Endothelial cell of umbilical vein (primary cell): ENCODE data around the gene APP. TPM values are rescaled to one million over a fixed set of nuclear protein-coding genes. Genes with fewer than 3 reads are reported as not detected.
A peak's percentile ranks its signal among the peaks of the same experiment; 100 is the strongest.

ENCODE experiments used
- BruUV-seq: library from RNA; stranded (reverse); fragments of 400-500 nt; replicated peaks from 2 replicates; lab custom pipeline; 2021; lab: Mats Ljungman, UMichigan
- CTCF ChIA-PET: fragments of 300-600, 350-600 bp; sonication (Branson Sonifier 250); formaldehyde crosslinking; loops from one replicate; lab custom pipeline; 2021; ENCODE audit warnings: antibody characterized with exemption, inconsistent platforms; lab: Charles Lee
- POLR2A ChIA-PET: fragments of 300-600, 350-600 bp; sonication (Branson Sonifier 250); formaldehyde crosslinking; loops from one replicate; lab custom pipeline; 2021; ENCODE audit warnings: antibody characterized with exemption, inconsistent platforms; lab: Charles Lee
- DNase-seq: peaks from one replicate; pipeline ENCODE4 v3.0.0-alpha.2; 2011; ENCODE audit warnings: low read depth, low spot score
- FAIRE-seq: peaks from 2 replicates; lab custom pipeline; 2011; peaks lifted over from hg19 to GRCh38; lab: Jason Lieb, UNC
- H2AFZ ChIP-seq: 2 replicates; pipeline ENCODE4 v1.6.0; 2012; ENCODE audit warnings: low read depth, low read length, control low read depth, inconsistent platforms
- H3K27ac ChIP-seq: 2 replicates; pipeline ENCODE4 v1.5.1; 2011; ENCODE audit warnings: low read depth, mild to moderate bottlenecking, control low read depth, low read length, moderate library complexity; ENCODE audit not compliant: insufficient read depth
- H3K27me3 ChIP-seq, 2 experiments: 2 replicates each; pipeline versions ENCODE4 v1.6.0 to v1.6.1; 2011; ENCODE audit warnings: low read length in 2 of 2, mixed read lengths in 1 of 2; ENCODE audit not compliant: control insufficient read depth in 2 of 2, insufficient read depth in 2 of 2
- H3K36me3 ChIP-seq, 2 experiments: 2 replicates in 1 of 2; 3 replicates in 1 of 2; pipeline ENCODE4 v1.5.1; 2011; ENCODE audit warnings: low read length in 2 of 2, mild to moderate bottlenecking in 1 of 2, moderate library complexity in 1 of 2; ENCODE audit not compliant: control insufficient read depth in 2 of 2, insufficient read depth in 2 of 2; ENCODE audit errors: extremely low read depth in 1 of 2
- H3K4me1 ChIP-seq: 3 replicates; pipeline ENCODE4 v1.5.1; 2011; ENCODE audit warnings: mild to moderate bottlenecking, low read length; ENCODE audit not compliant: control insufficient read depth, insufficient read depth; ENCODE audit errors: extremely low read depth
- H3K4me2 ChIP-seq: 2 replicates; pipeline ENCODE4 v1.6.1; 2011; ENCODE audit warnings: low read length, control low read depth, mixed read lengths; ENCODE audit not compliant: insufficient read depth
- H3K4me3 ChIP-seq, 3 experiments: fragments of 200-600 bp in 1 of 3; sonication (generic), shearing (Covaris generic) in 1 of 3; replicated peaks in 1 of 3; 2 replicates each; pipeline ENCODE4 v1.5.1; 2011 to 2016; ENCODE audit warnings: control low read depth in 3 of 3, low read length in 3 of 3, mild to moderate bottlenecking in 2 of 3, inconsistent platforms in 1 of 3, low read depth in 1 of 3, moderate library complexity in 1 of 3; ENCODE audit not compliant: insufficient read depth in 1 of 3
- H3K79me2 ChIP-seq: 2 replicates; pipeline ENCODE4 v1.6.0; 2012; ENCODE audit warnings: low read length, inconsistent platforms; ENCODE audit not compliant: control insufficient read depth, insufficient read depth
- H3K9ac ChIP-seq: replicated peaks from 2 replicates; pipeline ENCODE3; 2011; ENCODE audit warnings: low read length, control low read depth; ENCODE audit not compliant: insufficient read depth; ENCODE audit errors: extremely low read depth
- H3K9me1 ChIP-seq: replicated peaks from 3 replicates; pipeline ENCODE4 v1.6.0; 2011; ENCODE audit warnings: mild to moderate bottlenecking, low read length; ENCODE audit not compliant: control insufficient read depth, insufficient read depth; ENCODE audit errors: extremely low read depth
- H3K9me3 ChIP-seq: replicated peaks from 2 replicates; pipeline ENCODE4 v1.5.1; 2012; ENCODE audit warnings: low read length, inconsistent platforms; ENCODE audit not compliant: control insufficient read depth, insufficient read depth
- H4K20me1 ChIP-seq: replicated peaks from 2 replicates; pipeline ENCODE3; 2011; ENCODE audit warnings: mild to moderate bottlenecking, low read length; ENCODE audit not compliant: control insufficient read depth, insufficient read depth; ENCODE audit errors: extremely low read depth
- GATA2 ChIP-seq: IDR thresholded peaks from 2 replicates; pipeline ENCODE4 v1.7.0; 2011; ENCODE audit warnings: low read depth, mild to moderate bottlenecking, moderate library complexity, mixed read lengths, low read length; ENCODE audit not compliant: insufficient read length, insufficient read depth
- JUN ChIP-seq: IDR thresholded peaks from 2 replicates; pipeline ENCODE4 v1.6.1; 2011; ENCODE audit warnings: borderline replicate concordance, low read depth; ENCODE audit not compliant: insufficient read length, insufficient read depth
- MYC ChIP-seq: IDR thresholded peaks from one replicate; pipeline ENCODE4 v1.6.1; 2011; ENCODE audit warnings: mild to moderate bottlenecking, low read depth, low read length
- POLR2AphosphoS5 ChIP-seq: IDR thresholded peaks from 2 replicates; pipeline ENCODE4 v1.6.1; 2012; ENCODE audit warnings: low read depth, mild to moderate bottlenecking, control low read depth, low read length, moderate library complexity; ENCODE audit not compliant: insufficient read depth
- dilution Hi-C: fragments of 300-500 bp; cut with MboI; formaldehyde crosslinking; loops from one replicate; pipeline ENCODE4 v1.15.0; 2019; ENCODE audit warnings: low sequenced_read_pairs; ENCODE audit not compliant: extremely low pct_ligation_motif_present
- intact Hi-C: fragments of 100-400 bp; cut with micrococcal nuclease; formaldehyde crosslinking; loops from one replicate; pipeline ENCODE4 v1.10.0; 2022
- polyA plus RNA-seq, 4 experiments: library from polyadenylated mRNA; depleted of rRNA in 3 of 4; stranded (reverse) in 3 of 4; unstranded in 1 of 4; fragments of >200 nt; gene quantifications; 2 replicates each; pipeline versions ENCODE4 v1.2.1 to v1.2.3, GENCODE V29; 2011 to 2012; ENCODE audit warnings: missing spikeins in 1 of 4
- total RNA-seq: library from RNA; stranded (reverse); gene quantifications from 2 replicates; pipeline ENCODE4 v1.2.3, GENCODE V29; 2021

APP gene
- total and polyA plus RNA-seq, 2 donors (not counting 3 experiments of a cell fraction or from before 2014, with no cell fraction given) = 914 to 928 TPM

- H3K27ac ChIP-seq = no peak overlapping the region
- H3K9me3 ChIP-seq = no peaks in the 10 kb centered on the region
- peaks cover 2 to 16% of the 10 kb centered on the region in 2 experiments for H3K36me3 ChIP-seq
- H3K79me2 ChIP-seq = peaks cover 80% of the 10 kb centered on the region
- DNase-seq (no peak), FAIRE-seq (no peak)
- H3K4me2 ChIP-seq = no peak overlapping the region
- no peak for TF ChIP-seq MYC
- no peak for TF ChIP-seq GATA2
- intact Hi-C loops (no loop called here), dilution Hi-C loops (no loop called here)
- peaks cover 9% of the 10 kb centered on the region for H4K20me1 ChIP-seq
- no peak overlapping the region for H3K4me3 ChIP-seq
- no peak overlapping the region for H2AFZ ChIP-seq
- BruUV-seq = no TSS peak
- peaks cover 2% of the 10 kb centered on the region for H3K4me1 ChIP-seq
- no peaks in the 10 kb centered on the region for H3K9me1 ChIP-seq
- H3K9ac ChIP-seq = no peak overlapping the region
- no peaks in the 10 kb centered on the region for H3K27me3 ChIP-seq
- CTCF ChIA-PET = interaction anchor here (1.0 kb wide), 1 partner anchor 10 kb away, joined by 3 read pairs; no protein-coding TSS in a partner anchor
- POLR2A ChIA-PET = no interaction called here
These were observed 115.6 kb downstream of the APP start for GRCh38 chr21:26055010-26055409.

- H3K4me3 ChIP-seq = no peak overlapping the region
- H3K9me3 ChIP-seq = no peaks in the 10 kb centered on the region
- H3K4me1 ChIP-seq = no peaks in the 10 kb centered on the region
- no peaks in the 10 kb centered on the region for H3K9me1 ChIP-seq
- intact Hi-C loops (no loop called here), dilution Hi-C loops (no loop called here)
- no peak overlapping the region for H2AFZ ChIP-seq
- ChIA-PET CTCF (interaction anchor here (1.2 to 1.5 kb wide), 5 partner anchors 16 to 156 kb away, joined by 3 to 4 read pairs (median 3); partner anchors contain the start of gene APP), POLR2A (no interaction called here)
- H3K27ac ChIP-seq = peak overlapping the region; percentile 27
- no peak overlapping the region for H3K9ac ChIP-seq
- peak overlapping the region; percentile 33 for H3K4me2 ChIP-seq
- no peak for FAIRE-seq
- DNase-seq = peak; percentile 37
- no peak for TF ChIP-seq GATA2
- no peak for TF ChIP-seq POLR2AphosphoS5
- TF ChIP-seq JUN = no peak
- H3K79me2 ChIP-seq = peaks cover 74% of the 10 kb centered on the region
- no peaks in the 10 kb centered on the region for H3K27me3 ChIP-seq
- H4K20me1 ChIP-seq = peaks cover 9% of the 10 kb centered on the region
- peaks cover 5 to 24% of the 10 kb centered on the region in 2 experiments for H3K36me3 ChIP-seq
- BruUV-seq = no TSS peak
These were observed 118.5 kb downstream of the APP start for GRCh38 chr21:26052057-26052456.
